K562 (cell line): ENCODE measurements around the gene CDC14A. TPM values are rescaled to one million over a fixed set of nuclear protein-coding genes. Genes with fewer than 3 reads are reported as not detected.
A peak's percentile ranks its signal among the peaks of the same experiment; 100 is the strongest.

Experiments
- ATAC-seq: fragments of 200-7000 bp; cut with Tn5 transposase; 3 replicates; pipeline ENCODE4 v1.9.1; 2020; ENCODE audit warnings: moderate library complexity
- BruUV-seq: library from RNA; stranded (reverse); fragments of 400-500 nt; replicated peaks from 2 replicates; lab custom pipeline; 2021; lab: Mats Ljungman, UMichigan
- CTCF ChIA-PET: fragments of 300-600 bp; formaldehyde crosslinking; extraction: SDS; loops from one replicate; lab custom pipeline; 2021; ENCODE audit warnings: low intra/inter-chr PET ratio; lab: Yijun Ruan, JAX
- POLR2A ChIA-PET: fragments of 300-600, 350-650 bp; sonication (Branson Sonifier 250); formaldehyde crosslinking; extraction: SDS; loops from one replicate; lab custom pipeline; 2021; ENCODE audit warnings: antibody characterized with exemption, inconsistent platforms; lab: Yijun Ruan, JAX
- DNase-seq, 4 experiments: peaks; one replicate each; pipeline versions ENCODE4 v3.0.0 to v3.0.0-alpha.2; 2011 to 2018; ENCODE audit warnings: low spot score in 3 of 4, mixed read lengths in 3 of 4; ENCODE audit errors: extremely low read depth in 1 of 4
- FAIRE-seq: peaks from 2 replicates; lab custom pipeline; 2011; peaks lifted over from hg19 to GRCh38; lab: Jason Lieb, UNC
- H2AFZ ChIP-seq: 2 replicates; pipeline ENCODE4 v1.6.0; 2011; ENCODE audit warnings: low read depth, low read length, control low read depth, inconsistent platforms
- H3K27ac ChIP-seq: fragments of 200-600 bp; 3 replicates; pipeline ENCODE4 v1.8.0; 2011; ENCODE audit warnings: low read depth, mild to moderate bottlenecking, control low read depth, inconsistent platforms, low read length, moderate library complexity, mixed read lengths; ENCODE audit errors: extremely low read depth
- H3K27me3 ChIP-seq, 2 experiments: fragments of 300-600 bp in 1 of 2; 2 replicates in 1 of 2; 3 replicates in 1 of 2; pipeline versions ENCODE4 v1.6.0 to v1.8.0; 2011; ENCODE audit warnings: inconsistent platforms in 2 of 2, low read length in 2 of 2, mild to moderate bottlenecking in 1 of 2, mixed read lengths in 1 of 2, moderate library complexity in 1 of 2; ENCODE audit not compliant: control insufficient read depth in 2 of 2, insufficient read depth in 2 of 2
- H3K36me3 ChIP-seq: fragments of 300-600 bp; 3 replicates; pipeline ENCODE4 v1.8.0; 2011; ENCODE audit warnings: mild to moderate bottlenecking, low read length, inconsistent platforms; ENCODE audit not compliant: control insufficient read depth, insufficient read depth
- H3K4me1 ChIP-seq, 2 experiments: fragments of 200-600 bp in 1 of 2; replicated peaks in 1 of 2; 2 replicates in 1 of 2; 3 replicates in 1 of 2; pipeline versions ENCODE4 v1.5.1 to v1.8.0; 2011; ENCODE audit warnings: inconsistent platforms in 2 of 2, low read length in 2 of 2, mild to moderate bottlenecking in 1 of 2, mixed read lengths in 1 of 2, moderate library complexity in 1 of 2; ENCODE audit not compliant: control insufficient read depth in 2 of 2, insufficient read depth in 2 of 2
- H3K4me2 ChIP-seq: 2 replicates; pipeline ENCODE4 v1.6.1; 2011; ENCODE audit warnings: low read length, control low read depth, inconsistent platforms, mixed read lengths; ENCODE audit not compliant: insufficient read depth
- H3K4me3 ChIP-seq: fragments of 200-600 bp; sonication (generic), shearing (Covaris generic); 2 replicates; pipeline ENCODE4 v1.5.1; 2016; ENCODE audit warnings: control low read depth, inconsistent platforms
- H3K79me2 ChIP-seq: fragments of 200-600 bp; 3 replicates; pipeline ENCODE4 v1.8.0; 2011; ENCODE audit warnings: low read length, inconsistent platforms; ENCODE audit not compliant: control insufficient read depth, insufficient read depth
- H3K9ac ChIP-seq, 2 experiments: 2 replicates each; pipeline versions ENCODE4 v1.6.0 to v1.6.1; 2011; ENCODE audit warnings: low read depth in 2 of 2, low read length in 2 of 2, control low read depth in 1 of 2, inconsistent platforms in 1 of 2, mild to moderate bottlenecking in 1 of 2, mixed read lengths in 1 of 2; ENCODE audit not compliant: insufficient read depth in 1 of 2
- H3K9me1 ChIP-seq: one replicate; pipeline ENCODE4 v1.6.0; 2011; ENCODE audit warnings: inconsistent platforms, mild to moderate bottlenecking, low read length, moderate library complexity; ENCODE audit not compliant: control insufficient read depth, insufficient read depth
- H3K9me3 ChIP-seq: replicated peaks from 2 replicates; pipeline ENCODE4 v1.5.1; 2011; ENCODE audit warnings: low read depth, low read length, inconsistent platforms; ENCODE audit not compliant: control insufficient read depth, insufficient read depth
- H4K20me1 ChIP-seq: replicated peaks from 2 replicates; pipeline ENCODE4 v1.6.1; 2011; ENCODE audit warnings: low read length, inconsistent platforms, mixed read lengths; ENCODE audit not compliant: control insufficient read depth, insufficient read depth
- ARHGAP35 ChIP-seq: fragments of 450-650 bp; IDR thresholded peaks from 2 replicates; pipeline ENCODE4 v1.6.1; 2018; ENCODE audit not compliant: partially characterized antibody
- CC2D1A ChIP-seq: fragments of 450-650 bp; IDR thresholded peaks from 2 replicates; pipeline ENCODE4 v1.6.1; 2017; ENCODE audit warnings: mild to moderate bottlenecking
- EHMT2 ChIP-seq: fragments of 450-650 bp; IDR thresholded peaks from 2 replicates; pipeline ENCODE4 v1.6.1; 2018; ENCODE audit warnings: antibody characterized with exemption
- HMBOX1 ChIP-seq: sonication (generic); IDR thresholded peaks from 2 replicates; pipeline ENCODE4 v1.6.1; 2016
- MCM5 ChIP-seq: fragments of 450-650 bp; IDR thresholded peaks from 2 replicates; pipeline ENCODE4 v1.6.1; 2016; ENCODE audit warnings: low read depth
- MYNN ChIP-seq, 2 experiments: sonication (generic); formaldehyde crosslinking in 1 of 2; IDR thresholded peaks; 2 replicates each; pipeline versions ENCODE4 v1.5.0 to v1.6.1; 2016 to 2020; ENCODE audit warnings: antibody characterized with exemption in 1 of 2, missing genetic modification reagents in 1 of 2
- PHF8 ChIP-seq: fragments of 200-600 bp; sonication (generic); IDR thresholded peaks from 2 replicates; pipeline ENCODE4 v1.6.1; 2012; ENCODE audit warnings: mixed run types, mild to moderate bottlenecking, inconsistent platforms, low read length, moderate library complexity, borderline replicate concordance
- PHTF2 ChIP-seq: fragments of 250-450 bp; sonication (Bioruptor Pico); IDR thresholded peaks from 2 replicates; pipeline ENCODE4 v1.5.0; 2021; ENCODE audit warnings: mild to moderate bottlenecking
- TAF15 ChIP-seq: fragments of 200-400 bp; formaldehyde crosslinking; IDR thresholded peaks from 2 replicates; pipeline ENCODE4 v1.6.1; 2017; ENCODE audit warnings: mild to moderate bottlenecking, low read depth, low read length, moderate library complexity
- THAP12 ChIP-seq: fragments of 250-450 bp; sonication (Bioruptor Pico); IDR thresholded peaks from 2 replicates; pipeline ENCODE4 v1.9.0; 2021; ENCODE audit warnings: mild to moderate bottlenecking, inconsistent platforms
- THRA ChIP-seq: fragments of 450-650 bp; IDR thresholded peaks from 2 replicates; pipeline ENCODE4 v1.6.1; 2017; ENCODE audit warnings: mild to moderate bottlenecking, moderate library complexity
- ZNF133 ChIP-seq: fragments of 250-450 bp; sonication (Bioruptor Pico); IDR thresholded peaks from 2 replicates; pipeline ENCODE4 v1.4.0; 2020; ENCODE audit warnings: mild to moderate bottlenecking
- WGBS: fragments of 100-300 bp; shearing (Covaris generic); methylation state at CpG from one replicate; pipeline ENCODE4 v1.1.6; 2016; ENCODE audit warnings: low coverage, mixed read lengths; ENCODE audit not compliant: insufficient coverage; ENCODE audit errors: missing lambda C conversion rate; 5-methylcytosine and 5-hydroxymethylcytosine counted together
- in situ Hi-C: fragments of 300-500 bp; cut with MboI; formaldehyde crosslinking; loops from 4 replicates; pipeline ENCODE4 v1.15.0; 2018; ENCODE audit warnings: inconsistent platforms, mixed read lengths
- intact Hi-C: fragments of 100-400 bp; cut with micrococcal nuclease; formaldehyde crosslinking; loops from 2 replicates; pipeline ENCODE4 v1.14.2; 2022
- polyA plus RNA-seq, 8 experiments: library from polyadenylated mRNA; depleted of rRNA in 4 of 8; stranded (reverse) in 5 of 8; unstranded in 3 of 8; fragments of >200 nt; fragmentation: Nextera tagmentation in 2 of 8; fragmentation: Illumina TruSeq in 1 of 8; extraction: Ambion mirVana in 2 of 8; extraction: Trizol in 1 of 8; gene quantifications; 2 replicates each; pipeline versions ENCODE4 v1.2.1 to v1.2.3, GENCODE V29; 2011 to 2014; ENCODE audit warnings: inconsistent platforms in 1 of 8, missing spikeins in 1 of 8
- total RNA-seq, 7 experiments: library from RNA; depleted of rRNA in 6 of 7; stranded (reverse); fragments of >200 nt in 6 of 7; fragmentation: Illumina TruSeq in 2 of 7; extraction: Trizol in 2 of 7; gene quantifications; 2 replicates each; pipeline versions ENCODE4 v1.2.1 to v1.2.3, GENCODE V29; 2011 to 2021; ENCODE audit warnings: low replicate concordance in 1 of 7

Gene CDC14A
- total and polyA plus RNA-seq, 9 of the 15 experiments (the other 6 are each of a cell fraction or from before 2014, with no cell fraction given): 17.0 to 74.3 (median 33.4) TPM

- TF ChIP-seq THAP12 (CRISPR knock-in tag) (0 out of 2 replicates have a peak, but pooled peaks have one; percentile 27), ARHGAP35 (no peak), EHMT2 (no peak), ZNF133 (CRISPR knock-in tag) (no peak), MCM5 (no peak)
Observed at GRCh38 chr1:100352267-100353070, at the start of gene CDC14A (continued).

- no peak overlapping the region for H3K4me2 ChIP-seq
- no peaks in the 10 kb centered on the region for H3K9me1 ChIP-seq
- WGBS: 56% methylated on average over 2 of the region's 2 CpGs
- intact Hi-C loops (no loop called here), in situ Hi-C loops (no loop called here)
- H3K79me2 ChIP-seq: no peaks in the 10 kb centered on the region
- no peaks in the 10 kb centered on the region for H3K36me3 ChIP-seq
- H2AFZ ChIP-seq: no peak overlapping the region
- H4K20me1 ChIP-seq: no peaks in the 10 kb centered on the region
- H3K4me3 ChIP-seq: no peak overlapping the region
- TF ChIP-seq MYNN (IDR thresholded peaks at IDR 0.05): no peak
- no peak for TF ChIP-seq MYNN (CRISPR knock-in tag; IDR thresholded peaks at IDR 0.05)
- no peak for TF ChIP-seq CC2D1A
- no peak for TF ChIP-seq PHTF2 (CRISPR knock-in tag)
- TF ChIP-seq HMBOX1: no peak
- TF ChIP-seq THRA: no peak
- TF ChIP-seq PHF8: no peak
- TF ChIP-seq TAF15: no peak
- H3K9me3 ChIP-seq: peaks cover 3% of the 10 kb centered on the region; the same call in 1 of the 2 replicates
- no peak overlapping the region for H3K9ac ChIP-seq
- ATAC-seq: no peak
- no peaks in the 10 kb centered on the region; a peak in 1 of 5 replicates for H3K4me1 ChIP-seq
- POLR2A ChIA-PET: interaction anchor here (0.7 kb wide), 1 partner anchor 10 kb away, joined by 3 read pairs; no protein-coding TSS in a partner anchor
- no peak for FAIRE-seq
- CTCF ChIA-PET: no interaction called here
- BruUV-seq: no TSS peak
- H3K27me3 ChIP-seq: no peaks in the 10 kb centered on the region
- no peak for DNase-seq
- no peak overlapping the region for H3K27ac ChIP-seq
Observed at GRCh38 chr1:100302739-100303138, 49.6 kb upstream of the CDC14A start.
